Measurements from ENCODE around the gene LAMB3. TPM values are rescaled to one million over a fixed set of nuclear protein-coding genes. Genes with fewer than 3 reads are reported as not detected.

LAMB3 gene
- total RNA-seq, 2 experiments from 2014 or later = 3.1 to 4.2 TPM

DNA sequence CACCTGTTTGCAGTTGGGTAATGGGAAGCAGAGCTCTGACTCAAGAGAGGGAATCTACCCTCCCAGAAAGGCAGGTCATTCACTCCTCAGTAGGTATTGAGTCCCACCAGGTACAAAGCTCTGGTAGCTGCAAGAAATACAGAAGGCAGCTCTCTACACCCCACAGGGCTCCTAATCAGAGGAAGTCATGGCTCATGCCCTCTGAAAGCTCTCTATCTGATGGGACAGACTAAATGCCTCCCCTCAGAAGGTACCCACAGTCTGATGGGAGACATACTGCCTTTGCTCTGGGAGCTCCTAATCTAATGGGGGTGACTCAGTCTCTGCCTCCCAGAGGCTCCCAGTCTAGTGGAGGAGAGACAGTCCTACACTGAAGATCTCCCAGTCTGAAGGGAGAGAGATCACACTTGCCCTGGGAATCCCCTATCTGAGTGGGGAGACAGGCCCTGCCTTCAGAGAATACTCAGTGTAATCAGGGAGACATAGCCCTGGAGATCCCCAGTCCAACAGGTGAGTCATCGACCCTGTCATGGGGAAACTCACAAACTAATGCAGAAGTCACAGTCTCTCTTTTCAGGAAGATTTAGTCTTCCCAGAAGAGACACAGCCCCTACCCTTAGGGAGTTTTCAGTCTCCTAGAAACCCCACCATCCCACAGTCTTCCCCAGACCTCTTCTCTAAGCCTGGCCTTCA, 45.0 kb downstream of the LAMB3 start:
- Mint-ChIP-seq H3K4me1 (peaks cover 3% of the 10 kb centered on the region), H3K36me3 (ENCODE audit: low read depth) (no peaks in the 10 kb centered on the region), H3K27ac (no peak overlapping the region), H3K4me3 (no peak overlapping the region), H3K9me3 (ENCODE audit: low read depth) (no peaks in the 10 kb centered on the region), H3K27me3 (no peaks in the 10 kb centered on the region)
- ATAC-seq (peak; percentile 98), DNase-seq (peak; percentile 70)
- POLR2A ChIA-PET = no interaction called here
- CTCF ChIA-PET = interaction anchor here (0.6 to 1.9 kb wide), 16 partner anchors 9 to 216 kb away, joined by 3 to 10 read pairs (median 4); no protein-coding TSS in a partner anchor
- intact Hi-C loops (cut with DNase I, micrococcal nuclease) = no loop called here

- no peak for DNase-seq
- no peak for ATAC-seq
- H3K27ac Mint-ChIP-seq = no peak overlapping the region
- no peak overlapping the region for H3K4me3 Mint-ChIP-seq
- intact Hi-C loops (cut with DNase I, micrococcal nuclease) = no loop called here
- H3K9me3 Mint-ChIP-seq (ENCODE audit: low read depth) = no peaks in the 10 kb centered on the region
- no peaks in the 10 kb centered on the region for H3K36me3 Mint-ChIP-seq (ENCODE audit: low read depth)
- H3K4me1 Mint-ChIP-seq = peaks cover 3% of the 10 kb centered on the region
- CTCF ChIA-PET = interaction anchor here (0.6 to 0.8 kb wide), 2 partner anchors 144 to 152 kb away, joined by 3 to 5 read pairs; partner anchors contain the start of gene TRAF3IP3
- POLR2A ChIA-PET = no interaction called here
- peaks cover 9% of the 10 kb centered on the region for H3K27me3 Mint-ChIP-seq
These were observed 48.3 kb downstream of the LAMB3 start for GRCh38 chr1:209603877-209604276.

DNA sequence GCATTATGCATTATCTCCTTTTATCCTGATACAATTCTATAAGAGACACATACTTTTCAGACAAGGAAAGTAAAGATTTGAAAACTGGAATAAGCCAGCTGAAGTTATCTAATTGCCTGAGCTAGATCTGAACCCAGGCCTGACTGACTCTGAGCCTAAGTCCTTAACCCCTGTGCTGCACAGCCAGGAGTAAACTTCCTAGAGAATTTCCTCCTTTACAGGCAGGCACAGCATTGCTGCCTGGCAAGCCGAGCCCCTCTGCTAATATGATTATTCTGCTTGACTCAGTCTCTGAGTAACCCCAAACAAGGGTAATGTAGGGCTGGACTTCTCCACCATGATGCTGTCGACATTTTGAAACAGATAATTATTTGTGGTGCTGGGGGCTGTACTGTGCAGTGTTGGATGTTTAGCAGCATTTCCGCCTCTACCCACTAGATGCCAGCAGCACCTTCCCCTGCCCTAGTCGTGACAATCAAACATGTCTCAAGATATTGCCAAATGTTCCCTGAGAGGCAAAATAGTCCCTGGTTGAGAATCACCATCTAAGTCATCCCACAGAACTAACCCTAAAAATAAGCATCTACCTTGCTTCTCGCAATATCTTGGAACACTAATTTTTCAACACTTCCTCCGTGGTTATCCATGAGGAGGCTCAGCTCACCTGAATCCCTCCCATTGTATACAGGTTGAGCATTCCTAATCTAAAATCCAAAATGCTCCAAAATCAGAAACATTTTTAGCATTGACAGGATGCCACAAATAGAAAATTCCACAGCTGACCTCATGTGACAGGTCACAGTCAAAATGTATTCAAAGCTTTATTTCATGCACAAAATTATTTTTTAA, 50.2 kb downstream of the LAMB3 start:
- ATAC-seq = peak; percentile 94

DNA sequence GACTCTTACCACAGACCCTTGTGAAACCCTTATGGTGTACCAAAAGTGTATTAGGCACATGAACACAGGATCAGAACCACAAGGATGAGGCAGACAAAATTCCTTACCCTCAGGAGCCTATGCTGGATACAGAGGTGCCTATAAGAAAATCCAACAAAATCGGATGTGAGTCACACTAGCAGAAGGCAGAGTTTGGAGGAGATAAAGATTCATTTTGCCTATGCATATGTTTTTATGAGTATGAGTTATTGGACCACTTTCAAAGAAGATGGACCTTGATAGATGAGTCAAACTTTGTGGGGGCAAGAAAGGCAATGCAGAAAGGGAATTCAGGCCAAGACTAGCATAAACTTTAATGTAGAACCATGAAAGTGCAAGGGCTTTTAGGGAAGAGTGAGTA, 51.7 kb downstream of the LAMB3 start:
- Mint-ChIP-seq H3K27me3 (peaks cover 10% of the 10 kb centered on the region), H3K4me1 (peaks cover 3% of the 10 kb centered on the region), H3K9me3 (ENCODE audit: low read depth) (no peaks in the 10 kb centered on the region), H3K27ac (no peak overlapping the region), H3K36me3 (ENCODE audit: low read depth) (no peaks in the 10 kb centered on the region), H3K4me3 (no peak overlapping the region)
- DNase-seq (no peak), ATAC-seq (no peak)
- intact Hi-C loops (cut with DNase I, micrococcal nuclease) = no loop called here
- POLR2A ChIA-PET = interaction anchor here (0.5 kb wide), 1 partner anchor 15 kb away, joined by 3 read pairs; no protein-coding TSS in a partner anchor
- CTCF ChIA-PET = interaction anchor here (0.9 to 1.2 kb wide), 6 partner anchors 9 to 93 kb away, joined by 3 to 6 read pairs (median 3); no protein-coding TSS in a partner anchor

More for the DNA sequence above, 50.2 kb downstream of the LAMB3 start:
- intact Hi-C loops (cut with DNase I, micrococcal nuclease) = loop anchor here (1.0 kb wide), 3 partner anchors 25 to 145 kb away; no protein-coding TSS in a partner anchor
- CTCF ChIA-PET = interaction anchor here (0.6 to 1.9 kb wide), 19 partner anchors 8 to 254 kb away, joined by 3 to 8 read pairs (median 4); no protein-coding TSS in a partner anchor
- Mint-ChIP-seq H3K4me3 (no peak overlapping the region), H3K9me3 (ENCODE audit: low read depth) (no peaks in the 10 kb centered on the region), H3K27ac (no peak overlapping the region), H3K4me1 (peaks cover 3% of the 10 kb centered on the region), H3K27me3 (peaks cover 9% of the 10 kb centered on the region), H3K36me3 (ENCODE audit: low read depth) (no peaks in the 10 kb centered on the region)
- POLR2A ChIA-PET = no interaction called here
- DNase-seq = peak; percentile 63

GRCh38 chr1:209598227-209598626, 54.0 kb downstream of the LAMB3 start:
- CTCF ChIA-PET = interaction anchor here (0.8 to 1.7 kb wide), 5 partner anchors 9 to 149 kb away, joined by 3 to 6 read pairs (median 5); partner anchors contain the start of gene CAMK1G
- peaks cover 12% of the 10 kb centered on the region for H3K27me3 Mint-ChIP-seq

GRCh38 chr1:209597499-209597898, 54.7 kb downstream of the LAMB3 start:
- ATAC-seq (no peak), DNase-seq (no peak)
- Mint-ChIP-seq H3K4me3 (no peak overlapping the region), H3K27me3 (peaks cover 12% of the 10 kb centered on the region), H3K4me1 (no peaks in the 10 kb centered on the region), H3K36me3 (ENCODE audit: low read depth) (no peaks in the 10 kb centered on the region), H3K9me3 (ENCODE audit: low read depth) (no peaks in the 10 kb centered on the region), H3K27ac (no peak overlapping the region)
- intact Hi-C loops (cut with DNase I, micrococcal nuclease) = no loop called here
- ChIA-PET CTCF (interaction anchor here (0.8 to 1.7 kb wide), 8 partner anchors 9 to 150 kb away, joined by 3 to 6 read pairs (median 3); partner anchors contain the start of gene CAMK1G), POLR2A (no interaction called here)

More at GRCh38 chr1:209598227-209598626, 54.0 kb downstream of the LAMB3 start:
- POLR2A ChIA-PET = no interaction called here
- no peak overlapping the region for H3K27ac Mint-ChIP-seq
- no peak overlapping the region for H3K4me3 Mint-ChIP-seq
- no peaks in the 10 kb centered on the region for H3K36me3 Mint-ChIP-seq (ENCODE audit: low read depth)
- intact Hi-C loops (cut with DNase I, micrococcal nuclease) = no loop called here
- ATAC-seq (peak; percentile 49), DNase-seq (no peak)
- H3K9me3 Mint-ChIP-seq (ENCODE audit: low read depth) = no peaks in the 10 kb centered on the region
- no peaks in the 10 kb centered on the region for H3K4me1 Mint-ChIP-seq

GRCh38 chr1:209595599-209596285, 56.5 kb downstream of the LAMB3 start:
- intact Hi-C loops (cut with DNase I, micrococcal nuclease) = no loop called here
- Mint-ChIP-seq H3K27ac (no peak overlapping the region), H3K4me3 (no peak overlapping the region), H3K36me3 (ENCODE audit: low read depth) (no peaks in the 10 kb centered on the region), H3K9me3 (ENCODE audit: low read depth) (no peaks in the 10 kb centered on the region), H3K4me1 (no peaks in the 10 kb centered on the region), H3K27me3 (peaks cover 8% of the 10 kb centered on the region)
- DNase-seq = no peak
- ATAC-seq = no peak
- CTCF ChIA-PET = interaction anchor here (0.6 to 1.3 kb wide), 3 partner anchors 15 to 1086 kb away, joined by 3 read pairs; no protein-coding TSS in a partner anchor
- POLR2A ChIA-PET = no interaction called here

- H3K4me1 Mint-ChIP-seq = no peaks in the 10 kb centered on the region
- CTCF ChIA-PET = interaction anchor here (0.6 to 1.3 kb wide), 4 partner anchors 15 to 1086 kb away, joined by 3 read pairs; no protein-coding TSS in a partner anchor
- H3K27ac Mint-ChIP-seq = no peak overlapping the region
- no peak overlapping the region for H3K4me3 Mint-ChIP-seq
- no peak for DNase-seq
- POLR2A ChIA-PET = no interaction called here
- no peaks in the 10 kb centered on the region for H3K9me3 Mint-ChIP-seq (ENCODE audit: low read depth)
- H3K36me3 Mint-ChIP-seq (ENCODE audit: low read depth) = no peaks in the 10 kb centered on the region
- peaks cover 6% of the 10 kb centered on the region for H3K27me3 Mint-ChIP-seq
- intact Hi-C loops (cut with DNase I, micrococcal nuclease) = no loop called here
- no peak for ATAC-seq
These were observed 57.2 kb downstream of the LAMB3 start for GRCh38 chr1:209595028-209595427.

- POLR2A ChIA-PET = no interaction called here
- intact Hi-C loops (cut with DNase I, micrococcal nuclease) = no loop called here
- Mint-ChIP-seq H3K36me3 (ENCODE audit: low read depth) (no peaks in the 10 kb centered on the region), H3K9me3 (ENCODE audit: low read depth) (no peaks in the 10 kb centered on the region), H3K4me1 (no peaks in the 10 kb centered on the region), H3K27ac (no peak overlapping the region), H3K4me3 (no peak overlapping the region), H3K27me3 (peaks cover 6% of the 10 kb centered on the region)
- no peak for ATAC-seq
- no peak for DNase-seq
- CTCF ChIA-PET = interaction anchor here (1.3 kb wide), 1 partner anchor 27 kb away, joined by 3 read pairs; no protein-coding TSS in a partner anchor
These were observed 57.8 kb downstream of the LAMB3 start for GRCh38 chr1:209594440-209594839.

DNA sequence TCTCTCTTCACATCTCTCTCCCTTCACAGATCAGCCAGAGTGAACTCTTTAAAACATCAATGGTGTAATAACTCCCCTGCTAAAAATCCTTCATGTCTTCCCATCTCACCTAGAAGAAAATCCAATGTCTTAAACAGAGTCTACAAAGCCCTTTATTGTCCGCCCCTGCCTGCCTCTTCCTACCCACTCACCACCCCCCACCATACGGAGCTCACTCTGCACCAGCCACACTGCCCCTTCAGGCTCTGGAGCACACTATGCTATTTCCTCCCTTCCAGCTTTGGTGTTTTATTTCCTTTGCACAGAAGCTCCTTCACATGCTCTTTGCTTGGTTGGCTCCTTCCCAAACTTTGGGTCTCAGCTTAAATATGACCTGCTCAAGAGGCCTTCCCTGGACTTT, 58.5 kb downstream of the LAMB3 start:
- H3K9me3 Mint-ChIP-seq (ENCODE audit: low read depth) = no peaks in the 10 kb centered on the region
- no peak overlapping the region for H3K27ac Mint-ChIP-seq
- peaks cover 3% of the 10 kb centered on the region for H3K27me3 Mint-ChIP-seq
- no peak overlapping the region for H3K4me3 Mint-ChIP-seq
- H3K4me1 Mint-ChIP-seq = no peaks in the 10 kb centered on the region
- intact Hi-C loops (cut with DNase I, micrococcal nuclease) = no loop called here
- ATAC-seq (no peak), DNase-seq (no peak)
- CTCF ChIA-PET = no interaction called here
- POLR2A ChIA-PET = no interaction called here
- no peaks in the 10 kb centered on the region for H3K36me3 Mint-ChIP-seq (ENCODE audit: low read depth)

DNA sequence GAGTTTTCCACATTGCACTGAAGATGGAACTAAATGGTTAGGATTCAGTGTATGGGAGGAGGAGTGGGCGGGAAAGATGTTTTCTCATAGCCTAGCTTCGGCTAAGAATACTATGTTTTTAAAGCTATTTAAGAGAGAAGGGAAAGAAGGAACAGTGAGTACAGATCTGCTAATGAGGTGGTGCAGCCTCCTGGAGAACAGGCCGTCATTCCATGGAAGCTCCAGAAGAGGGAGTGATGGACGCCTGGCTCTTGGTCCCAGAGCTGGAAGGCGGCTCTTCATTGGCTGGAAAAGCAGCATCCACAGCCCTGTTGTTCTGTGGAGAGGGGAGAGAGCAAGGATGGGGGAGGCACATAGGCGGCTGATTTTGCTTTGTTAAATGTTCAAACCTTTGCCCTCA, 61.8 kb downstream of the LAMB3 start:
- Mint-ChIP-seq H3K27ac (no peak overlapping the region), H3K4me3 (no peak overlapping the region), H3K9me3 (ENCODE audit: low read depth) (no peaks in the 10 kb centered on the region), H3K4me1 (no peaks in the 10 kb centered on the region), H3K27me3 (peaks cover 14% of the 10 kb centered on the region), H3K36me3 (ENCODE audit: low read depth) (no peaks in the 10 kb centered on the region)
- DNase-seq (no peak), ATAC-seq (no peak)
- ChIA-PET POLR2A (no interaction called here), CTCF (interaction anchor here (0.6 to 2.9 kb wide), 13 partner anchors 11 to 962 kb away, joined by 3 to 13 read pairs (median 3); no protein-coding TSS in a partner anchor)
- intact Hi-C loops (cut with DNase I, micrococcal nuclease) = no loop called here
